Dedifferentiated amniotic fluid mesenchymal stem cell (primary cell): ENCODE measurements around the gene TCF3.
"Not testable (repeated sequence)": the region's sequence is repeated elsewhere in the genome, so short reads cannot be mapped to it uniquely, and the experiment has no call there.

ENCODE experiments used
- DNase-seq: peaks from one replicate; pipeline ENCODE4 v3.0.0-alpha.2; 2016; ENCODE audit errors: extremely low spot score

TCF3 gene

GRCh38 chr19:1652471-1653299 is at the start of gene TCF3:
TSS of gene TCF3 (minus strand) at chr19:1652615. CDS start at chr19:1650248, 2,367 bp downstream.
- DNase-seq: peak; percentile 98

- no peak for DNase-seq
Observed at GRCh38 chr19:1700733-1701663, 48.6 kb upstream of the TCF3 start.

DNA sequence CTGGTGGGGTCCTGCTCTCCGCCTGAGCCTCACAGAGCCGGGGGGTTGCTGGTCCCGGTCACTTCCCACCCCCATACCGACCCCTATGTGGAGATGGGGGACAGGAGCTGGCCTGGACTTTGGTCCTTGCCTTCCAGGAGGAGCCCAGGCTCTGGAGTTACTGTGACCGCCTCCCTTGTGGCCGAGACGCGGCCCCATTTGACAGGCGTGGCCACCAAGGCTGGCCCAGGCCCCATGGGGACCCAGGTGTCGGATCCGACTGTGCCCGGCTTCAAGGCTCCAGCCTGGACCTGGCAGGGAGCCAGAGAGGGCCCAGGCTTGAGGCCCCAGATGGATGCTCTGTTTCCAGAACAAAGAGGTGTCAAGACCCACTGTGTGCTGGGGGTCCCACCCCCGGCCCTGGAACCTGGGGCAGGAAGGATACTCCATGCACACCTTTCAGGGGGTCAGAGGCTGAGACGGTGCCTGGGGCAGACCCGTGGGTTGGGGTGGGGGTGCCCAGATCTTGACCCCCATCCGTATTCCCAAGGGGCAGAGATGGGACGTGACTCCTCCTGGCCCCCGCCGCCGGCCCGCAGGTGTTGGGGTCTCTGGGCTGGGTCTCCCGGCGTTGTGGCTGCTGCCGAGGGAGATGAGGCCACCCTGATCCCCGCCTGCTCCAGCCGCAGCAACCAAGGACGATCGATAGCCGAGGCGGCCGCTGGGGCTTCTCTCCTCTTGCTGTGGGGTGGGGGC is 47.8 kb upstream of the TCF3 start:
- no peak for DNase-seq

DNA sequence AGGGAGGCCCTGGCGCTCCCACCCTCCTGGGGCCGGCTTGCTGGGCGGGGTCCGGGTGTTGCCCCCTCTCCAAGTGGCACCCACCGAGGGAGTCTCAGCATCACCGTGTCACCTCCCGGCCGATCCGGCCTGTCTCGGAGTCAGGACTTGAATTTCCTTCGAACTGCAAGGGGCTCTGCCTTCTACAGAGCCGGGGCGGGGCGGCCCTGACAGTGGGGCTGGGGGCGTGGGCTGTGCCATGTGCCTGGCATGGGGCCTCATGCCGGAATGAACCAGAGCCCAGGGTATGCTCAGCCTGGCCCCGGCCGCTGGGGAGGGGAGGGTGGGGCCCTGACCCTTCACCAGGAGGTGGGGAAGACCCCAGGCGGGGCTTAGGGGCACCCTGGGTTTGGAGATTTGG is 47.0 kb upstream of the TCF3 start:
- no peak for DNase-seq

DNA sequence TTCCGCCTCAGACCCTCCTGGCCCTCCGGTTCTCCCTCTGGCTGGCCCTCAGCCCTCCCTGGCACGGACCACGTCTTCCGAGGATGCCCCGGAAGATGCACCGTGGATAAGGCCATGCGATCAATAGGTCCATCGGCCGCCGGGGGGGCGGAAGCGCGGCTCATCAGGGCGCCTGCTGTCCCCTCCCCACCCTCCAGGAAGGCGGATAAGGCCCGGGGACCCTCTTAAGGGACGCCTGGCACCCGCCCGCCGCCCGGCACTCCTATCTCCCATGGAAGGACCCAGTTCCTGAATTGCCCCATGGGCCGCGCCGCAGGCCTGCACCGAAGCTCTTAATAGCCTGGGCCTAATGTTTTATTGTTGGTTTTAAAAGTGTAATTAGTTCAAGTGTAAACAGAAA is 46.2 kb upstream of the TCF3 start:
- DNase-seq: no peak

- DNase-seq: not testable (repeated sequence)
Observed at GRCh38 chr19:1695481-1695880, 43.1 kb upstream of the TCF3 start.

GRCh38 chr19:1691589-1692290 is 39.3 kb upstream of the TCF3 start:
- DNase-seq: no peak

DNA sequence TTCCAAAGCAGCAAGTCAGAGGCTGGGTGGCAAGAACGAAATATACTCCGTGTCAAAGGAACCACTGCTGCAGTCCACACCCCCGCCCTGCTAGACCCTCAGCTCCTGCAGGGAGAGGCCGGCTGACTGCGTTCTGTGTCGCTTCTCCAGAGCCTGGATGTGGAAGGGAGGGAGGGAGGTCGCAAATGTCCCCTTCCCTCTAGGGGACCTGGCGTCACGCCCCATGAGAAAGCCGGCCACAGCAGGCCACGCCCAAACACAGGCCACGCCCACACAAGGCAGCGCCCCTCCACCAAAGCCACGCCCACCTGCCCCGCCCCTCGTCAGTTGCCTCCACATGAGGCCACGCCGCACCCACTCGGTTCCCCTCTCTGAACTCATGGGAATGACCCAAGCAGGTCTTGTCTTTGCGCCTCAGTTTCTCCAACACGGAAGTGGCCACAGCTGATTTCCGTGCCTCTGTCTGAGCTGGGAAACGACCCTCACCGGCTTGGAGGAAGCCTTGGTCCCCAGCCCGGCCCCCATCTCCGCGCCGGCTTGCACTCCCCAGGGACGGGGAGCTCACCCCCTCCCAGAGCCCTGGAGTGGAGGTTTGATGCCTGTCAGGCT is 38.4 kb upstream of the TCF3 start:
- no peak for DNase-seq

DNA sequence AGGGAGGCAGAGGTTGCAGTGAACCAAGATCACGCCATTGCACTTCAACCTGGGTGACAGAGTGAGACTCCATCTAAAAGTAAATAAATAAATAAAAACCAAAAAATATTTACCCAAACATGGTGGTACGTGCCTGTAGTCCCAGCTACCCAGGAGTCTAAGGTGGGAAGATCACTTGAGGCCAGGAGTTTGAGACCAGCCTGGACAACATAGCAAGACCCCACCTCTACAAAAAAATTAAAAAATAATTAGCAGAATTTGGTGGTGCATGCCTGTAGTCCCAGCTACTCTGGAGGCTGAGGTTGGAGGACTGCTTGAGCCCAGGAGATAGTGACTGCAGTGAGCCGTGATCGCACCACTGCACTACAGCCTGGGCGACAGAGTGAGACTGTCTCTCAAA is 33.4 kb upstream of the TCF3 start:
- DNase-seq: not testable (repeated sequence)

DNA sequence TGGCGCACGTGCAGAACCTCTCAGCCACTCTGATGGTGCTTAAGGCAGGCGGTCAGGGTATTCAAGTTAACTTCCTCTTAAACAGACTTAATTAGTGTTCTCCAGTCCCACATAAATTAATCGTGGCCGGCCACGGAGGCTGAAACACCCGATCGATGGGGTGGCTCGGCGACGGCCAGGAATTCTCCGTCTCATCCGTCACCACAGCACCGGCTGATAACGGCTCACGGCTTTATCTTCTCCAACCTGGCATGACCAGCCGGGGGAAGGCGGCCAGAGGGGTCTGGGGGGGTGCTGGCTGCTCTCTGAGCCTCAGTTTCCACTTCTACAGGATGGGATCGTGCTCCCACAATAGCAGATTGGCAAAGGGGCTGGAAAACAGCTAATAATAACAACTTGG is 32.6 kb upstream of the TCF3 start:
- no peak for DNase-seq

- DNase-seq: no peak
Observed at GRCh38 chr19:1684573-1684912, 32.1 kb upstream of the TCF3 start.

DNA sequence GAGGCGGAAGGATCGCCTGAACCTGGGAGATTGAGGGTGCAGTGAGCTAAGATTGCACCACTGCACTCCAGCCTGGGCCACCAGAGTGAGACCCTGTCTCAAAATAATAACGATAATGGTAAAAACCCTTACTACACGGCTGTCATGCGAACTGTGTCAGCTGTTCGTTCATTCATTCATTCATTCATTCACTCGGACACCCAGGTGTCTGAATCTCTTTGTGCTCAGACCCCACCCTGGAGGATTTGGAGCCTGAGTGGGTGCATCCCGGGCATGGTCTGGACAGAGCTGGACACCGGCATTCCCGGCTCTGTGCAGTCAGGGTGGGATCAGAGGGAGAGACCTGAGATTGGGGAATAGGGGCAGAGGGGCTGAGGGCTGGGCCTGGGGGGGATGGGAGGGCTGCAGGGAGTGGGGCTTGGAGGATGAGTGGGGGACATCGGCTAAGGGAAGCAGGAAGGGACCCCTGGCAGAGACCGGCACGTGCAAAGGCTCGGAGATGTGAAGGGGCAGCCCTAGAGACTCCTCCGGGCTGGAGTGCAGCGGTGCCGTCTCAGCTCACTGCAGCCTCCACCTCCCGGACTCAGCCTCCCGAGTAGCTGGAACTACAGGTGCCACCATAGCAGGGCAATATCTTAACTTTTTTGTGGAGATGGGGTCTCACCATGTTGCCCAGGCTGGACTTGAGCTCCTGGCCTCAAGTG is 31.6 kb upstream of the TCF3 start:
- no peak for DNase-seq

- DNase-seq: no peak
Observed at GRCh38 chr19:1680976-1681375, 28.6 kb upstream of the TCF3 start.

DNA sequence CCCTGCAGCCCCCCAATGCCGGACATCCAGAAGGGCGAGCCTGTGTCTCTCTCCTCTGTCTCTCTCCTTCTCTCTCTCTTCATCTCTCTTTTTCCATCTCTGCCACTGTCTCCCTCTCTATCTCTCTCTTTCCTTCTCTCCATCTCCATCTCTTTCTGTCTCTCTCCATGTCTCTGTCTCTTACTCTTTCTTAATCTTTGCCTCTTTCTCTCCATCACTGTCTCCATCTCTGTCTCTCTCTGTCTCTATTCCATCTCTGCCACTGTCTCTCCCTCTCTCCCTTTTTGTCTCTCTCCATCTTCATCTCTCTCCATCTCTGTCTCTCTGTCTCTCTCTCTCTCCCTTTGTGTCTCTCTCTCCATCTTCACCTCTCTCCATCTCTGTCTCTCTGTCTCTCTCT is 25.7 kb upstream of the TCF3 start:
- DNase-seq: no peak

- DNase-seq: no peak
Observed at GRCh38 chr19:1676351-1677266, 24.2 kb upstream of the TCF3 start.

GRCh38 chr19:1675633-1676350 is 23.4 kb upstream of the TCF3 start:
- DNase-seq: no peak

DNA sequence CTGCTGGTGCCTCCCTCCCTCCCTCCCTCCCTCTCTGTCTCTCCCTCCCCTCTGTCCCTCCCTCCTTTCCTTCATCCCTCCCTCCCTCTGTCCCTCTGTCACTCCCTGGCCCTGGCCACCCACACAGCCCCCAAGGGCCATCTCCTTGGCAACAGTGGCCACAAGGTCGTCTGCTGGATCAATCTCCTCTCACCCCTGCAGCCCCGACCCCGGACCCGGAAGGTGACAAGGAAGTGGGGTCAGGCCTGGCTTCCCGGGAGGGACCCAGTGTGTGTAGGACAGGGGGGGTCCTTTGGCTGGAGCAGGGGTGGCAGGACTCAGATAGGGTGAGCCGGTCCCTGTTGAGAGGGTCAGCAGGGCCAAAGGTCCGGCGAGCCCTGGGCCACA is 21.9 kb upstream of the TCF3 start:
- DNase-seq: no peak

DNA sequence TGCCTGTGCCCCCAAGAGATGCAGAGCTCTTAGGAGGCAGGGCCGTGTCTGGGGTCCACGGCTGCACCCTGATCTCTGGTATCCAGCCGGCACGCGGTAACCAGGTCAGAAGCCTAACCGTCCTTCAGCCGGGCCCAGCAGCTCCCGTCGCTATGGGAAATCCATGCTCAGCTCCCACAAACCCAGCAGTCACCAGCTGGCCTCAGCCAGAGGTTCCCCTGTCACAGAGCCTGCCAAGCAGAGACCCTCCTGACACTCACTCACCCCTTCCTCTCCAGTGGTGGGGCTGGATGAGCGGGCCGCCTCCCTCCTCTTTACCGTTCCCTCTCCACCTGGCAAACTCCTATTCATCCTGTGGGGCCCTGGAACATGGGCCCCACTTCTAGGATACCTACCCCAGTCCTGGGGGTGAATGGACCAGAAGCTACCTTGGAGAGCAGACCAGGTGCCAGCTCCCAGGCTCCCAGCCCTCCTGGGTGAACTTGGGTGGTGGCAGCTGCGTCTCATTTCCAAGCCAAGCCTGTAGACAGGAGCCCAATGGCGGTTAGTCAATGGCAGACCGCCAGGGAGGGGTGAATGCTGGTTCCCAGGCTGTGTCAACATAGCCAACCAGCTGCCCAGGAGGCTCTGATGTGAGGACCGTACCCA is 21.4 kb upstream of the TCF3 start:
- DNase-seq: no peak
